IMR-90 (cell line): Measurements from ENCODE around the gene LRFN2. TPM values are rescaled to one million over a fixed set of nuclear protein-coding genes. Genes with fewer than 3 reads are reported as not detected.

Experiments
- ATAC-seq: fragments of 200-7000 bp; cut with Tn5 transposase; 2 replicates; pipeline ENCODE4 v1.9.1; 2020; ENCODE audit warnings: low read depth, mild to moderate bottlenecking, moderate library complexity
- BruUV-seq: library from RNA; stranded (reverse); fragments of 400-500 nt; replicated peaks from 2 replicates; lab custom pipeline; 2021; lab: Mats Ljungman, UMichigan
- CTCF ChIA-PET: fragments of 300-600 bp; formaldehyde crosslinking; extraction: SDS; loops from one replicate; lab custom pipeline; 2021; ENCODE audit warnings: antibody characterized with exemption; lab: Yijun Ruan, JAX
- POLR2A ChIA-PET: fragments of 300-600 bp; sonication (Branson Sonifier 250); formaldehyde crosslinking; loops from one replicate; lab custom pipeline; 2022; ENCODE audit warnings: antibody characterized with exemption; ENCODE audit not compliant: unreplicated experiment; lab: Charles Lee
- DNase-seq: peaks from one replicate; pipeline ENCODE4 v3.0.0; 2013
- H2AFZ ChIP-seq: replicated peaks from 2 replicates; pipeline ENCODE3; 2013; ENCODE audit warnings: low read length, mild to moderate bottlenecking; ENCODE audit not compliant: poor library complexity
- H2AK5ac ChIP-seq: 2 replicates; pipeline ENCODE4 v1.6.1; 2013; ENCODE audit warnings: low read depth, low read length, inconsistent platforms
- H2AK9ac ChIP-seq: replicated peaks from 2 replicates; pipeline ENCODE3; 2013; ENCODE audit warnings: mild to moderate bottlenecking, low read depth, low read length, moderate library complexity; ENCODE audit not compliant: poor library complexity
- H2BK120ac ChIP-seq: 2 replicates; pipeline ENCODE4 v1.6.1; 2013; ENCODE audit warnings: low read depth, low read length, inconsistent platforms
- H2BK15ac ChIP-seq: 3 replicates; pipeline ENCODE4 v1.6.1; 2013; ENCODE audit warnings: low read depth, low read length, inconsistent platforms
- H2BK20ac ChIP-seq: 2 replicates; pipeline ENCODE4 v1.6.1; 2013; ENCODE audit warnings: low read depth, mild to moderate bottlenecking, inconsistent platforms, low read length, moderate library complexity
- H2BK5ac ChIP-seq: 2 replicates; pipeline ENCODE4 v1.6.1; 2013; ENCODE audit warnings: mild to moderate bottlenecking, low read depth, low read length, inconsistent platforms; ENCODE audit not compliant: poor library complexity, severe bottlenecking
- H3K14ac ChIP-seq: replicated peaks from 2 replicates; pipeline ENCODE4 v1.6.1; 2013; ENCODE audit warnings: low read depth, low read length, inconsistent platforms
- H3K18ac ChIP-seq: 2 replicates; pipeline ENCODE4 v1.6.1; 2013; ENCODE audit warnings: low read depth, low read length, control low read depth
- H3K23ac ChIP-seq: 2 replicates; pipeline ENCODE4 v1.6.1; 2013; ENCODE audit warnings: low read depth, low read length, inconsistent platforms
- H3K27ac ChIP-seq: 2 replicates; pipeline ENCODE4 v1.5.1; 2013; ENCODE audit warnings: mild to moderate bottlenecking, control low read depth, low read length; ENCODE audit not compliant: insufficient read depth
- H3K27me3 ChIP-seq: 2 replicates; pipeline ENCODE4 v1.6.1; 2013; ENCODE audit warnings: low read length; ENCODE audit not compliant: control insufficient read depth, insufficient read depth
- H3K36me3 ChIP-seq: 2 replicates; pipeline ENCODE4 v1.6.1; 2013; ENCODE audit warnings: low read length, mixed read lengths; ENCODE audit not compliant: control insufficient read depth, insufficient read depth
- H3K4ac ChIP-seq: 2 replicates; pipeline ENCODE4 v1.6.1; 2013; ENCODE audit warnings: low read depth, low read length, inconsistent platforms
- H3K4me1 ChIP-seq: 2 replicates; pipeline ENCODE4 v1.6.1; 2013; ENCODE audit warnings: low read length, mixed read lengths; ENCODE audit not compliant: control insufficient read depth, insufficient read depth
- H3K4me2 ChIP-seq: 2 replicates; pipeline ENCODE4 v1.6.1; 2013; ENCODE audit warnings: low read depth, mild to moderate bottlenecking, control low read depth, low read length, moderate library complexity
- H3K4me3 ChIP-seq: 2 replicates; pipeline ENCODE4 v1.5.1; 2013; ENCODE audit warnings: low read depth, mild to moderate bottlenecking, control low read depth, low read length, moderate library complexity; ENCODE audit not compliant: insufficient read depth
- H3K56ac ChIP-seq: 2 replicates; pipeline ENCODE4 v1.6.1; 2013; ENCODE audit warnings: low read length, inconsistent platforms; ENCODE audit not compliant: insufficient read depth; ENCODE audit errors: extremely low read depth
- H3K79me1 ChIP-seq, 2 experiments: 2 replicates each; pipeline ENCODE4 v1.6.1; 2013; ENCODE audit warnings: low read length in 2 of 2, inconsistent platforms in 1 of 2, low read depth in 1 of 2
- H3K9ac ChIP-seq: 2 replicates; pipeline ENCODE4 v1.6.1; 2013; ENCODE audit warnings: low read depth, low read length, control low read depth
- H3K9me1 ChIP-seq: 2 replicates; pipeline ENCODE4 v1.6.1; 2013; ENCODE audit warnings: low read length, inconsistent platforms; ENCODE audit not compliant: insufficient read depth
- H3K9me3 ChIP-seq: 2 replicates; pipeline ENCODE4 v1.6.1; 2013; ENCODE audit warnings: low read length; ENCODE audit not compliant: control insufficient read depth, insufficient read depth
- H4K20me1 ChIP-seq: 2 replicates; pipeline ENCODE4 v1.6.1; 2013; ENCODE audit warnings: low read length, inconsistent platforms; ENCODE audit not compliant: insufficient read depth
- H4K5ac ChIP-seq: 2 replicates; pipeline ENCODE4 v1.6.1; 2013; ENCODE audit warnings: mild to moderate bottlenecking, low read depth, low read length, control low read depth
- H4K8ac ChIP-seq, 2 experiments: 2 replicates each; pipeline ENCODE4 v1.6.1; 2013; ENCODE audit warnings: low read depth in 2 of 2, low read length in 2 of 2, control low read depth in 1 of 2, inconsistent platforms in 1 of 2
- H4K91ac ChIP-seq: 2 replicates; pipeline ENCODE4 v1.6.1; 2013; ENCODE audit warnings: low read depth, low read length, inconsistent platforms; ENCODE audit not compliant: insufficient read depth
- BHLHE40 ChIP-seq: fragments of 150-350 bp; IDR thresholded peaks from 2 replicates; pipeline ENCODE4 v1.6.1; 2016; ENCODE audit warnings: mild to moderate bottlenecking, low read depth, low read length
- CEBPB ChIP-seq: IDR thresholded peaks from 2 replicates; pipeline ENCODE4 v1.6.1; 2012; ENCODE audit warnings: low read depth, low read length, improper control_type of control experiment
- CHD1 ChIP-seq: IDR thresholded peaks from 2 replicates; pipeline ENCODE4 v1.6.1; 2012; ENCODE audit warnings: low read depth, low read length, improper control_type of control experiment
- CTCF ChIP-seq: conservative IDR thresholded peaks from 2 replicates; pipeline ENCODE4 v1.5.1; 2012; ENCODE audit warnings: mild to moderate bottlenecking, low read depth, low read length, improper control_type of control experiment
- ELK1 ChIP-seq: fragments of 150-350 bp; IDR thresholded peaks from 2 replicates; pipeline ENCODE4 v1.6.1; 2016; ENCODE audit warnings: low read depth, mild to moderate bottlenecking, low read length, moderate library complexity, borderline replicate concordance
- FOS ChIP-seq: fragments of 150-350 bp; IDR thresholded peaks from 2 replicates; pipeline ENCODE4 v1.6.1; 2016; ENCODE audit warnings: low read depth, low read length
- MAFK ChIP-seq: IDR thresholded peaks from 2 replicates; pipeline ENCODE4 v1.6.1; 2012; ENCODE audit warnings: low read depth, low read length, improper control_type of control experiment
- MAZ ChIP-seq: IDR thresholded peaks from 2 replicates; pipeline ENCODE4 v1.6.1; 2012; ENCODE audit warnings: low read depth, mild to moderate bottlenecking, low read length, improper control_type of control experiment, moderate library complexity, borderline replicate concordance
- MXI1 ChIP-seq: IDR thresholded peaks from 2 replicates; pipeline ENCODE4 v1.6.1; 2012; ENCODE audit warnings: low read depth, mild to moderate bottlenecking, low read length, moderate library complexity, borderline replicate concordance
- NFE2L2 ChIP-seq: fragments of 150-350 bp; IDR thresholded peaks from 2 replicates; pipeline ENCODE4 v1.6.1; 2016; ENCODE audit warnings: low read depth, mild to moderate bottlenecking, low read length
- POLR2A ChIP-seq: IDR thresholded peaks from 2 replicates; pipeline ENCODE4 v1.6.1; 2012; ENCODE audit warnings: mild to moderate bottlenecking, low read depth, low read length
- RAD21 ChIP-seq: IDR thresholded peaks from 2 replicates; pipeline ENCODE4 v1.6.1; 2012; ENCODE audit warnings: low read length, improper control_type of control experiment
- RCOR1 ChIP-seq: IDR thresholded peaks from 2 replicates; pipeline ENCODE4 v1.6.1; 2012; ENCODE audit warnings: mild to moderate bottlenecking, low read length, improper control_type of control experiment; ENCODE audit not compliant: insufficient replicate concordance
- RFX5 ChIP-seq: IDR thresholded peaks from 2 replicates; pipeline ENCODE4 v1.8.0; 2012; ENCODE audit warnings: low read depth, mild to moderate bottlenecking, low read length, moderate library complexity
- SMC3 ChIP-seq: fragments of 150-350 bp; IDR thresholded peaks from 2 replicates; pipeline ENCODE4 v1.6.1; 2016; ENCODE audit warnings: low read depth, mild to moderate bottlenecking, antibody characterized with exemption, low read length, moderate library complexity
- USF2 ChIP-seq: fragments of 150-350 bp; IDR thresholded peaks from 2 replicates; pipeline ENCODE4 v1.6.1; 2017; ENCODE audit warnings: mild to moderate bottlenecking, antibody characterized with exemption, low read length, low read depth
- WGBS, 2 experiments: methylation state at CpG; one replicate each; pipeline versions ENCODE4 v1.1.5 to v1.1.7; 2013; ENCODE audit warnings: missing lambda C conversion rate in 2 of 2; ENCODE audit not compliant: insufficient read length in 1 of 2; ENCODE audit errors: extremely low coverage in 2 of 2; 5-methylcytosine and 5-hydroxymethylcytosine counted together
- dilution Hi-C: fragments of 300-500 bp; cut with HindIII; formaldehyde crosslinking; loops from one replicate; pipeline ENCODE4 v1.14.3; 2018; ENCODE audit warnings: low sequenced_read_pairs; ENCODE audit not compliant: unreplicated experiment
- in situ Hi-C: fragments of 300-500 bp; cut with MboI; formaldehyde crosslinking; loops from 3 replicates; pipeline ENCODE4 v1.14.3; 2019; ENCODE audit warnings: low sequenced_read_pairs, inconsistent platforms, mixed read lengths
- intact Hi-C: fragments of 100-400 bp; cut with micrococcal nuclease; formaldehyde crosslinking; loops from 2 replicates; pipeline ENCODE4 v1.10.0; 2022
- polyA plus RNA-seq, 3 experiments: library from polyadenylated mRNA; depleted of rRNA; stranded (reverse); fragments of >200 nt; gene quantifications; 2 replicates each; pipeline ENCODE4 v1.2.3, GENCODE V29; 2012; ENCODE audit warnings: low replicate concordance in 1 of 3
- total RNA-seq: library from RNA; depleted of rRNA; stranded (reverse); fragments of >200 nt; gene quantifications from 2 replicates; pipeline ENCODE4 v1.2.3, GENCODE V29; 2012

LRFN2 gene
- total and polyA plus RNA-seq, 2 of the 4 experiments (the other 2 are of a cell fraction), result not detected

GRCh38 chr6:40543776-40544175 lies 43.4 kb downstream of the LRFN2 start:
- H3K14ac ChIP-seq, result no peak overlapping the region
- no peak overlapping the region for H3K18ac ChIP-seq
- H3K9me1 ChIP-seq, result no peaks in the 10 kb centered on the region
- BruUV-seq, result no TSS peak
- H2BK5ac ChIP-seq, result no peak overlapping the region
- H2AK9ac ChIP-seq, result no peak overlapping the region
- no peak overlapping the region for H2BK15ac ChIP-seq
- H3K9ac ChIP-seq, result no peak overlapping the region
- H3K4ac ChIP-seq, result no peak overlapping the region
- no peak overlapping the region for H2AK5ac ChIP-seq
- peak overlapping the region; percentile 29 for H2AFZ ChIP-seq
- no peaks in the 10 kb centered on the region for H3K36me3 ChIP-seq
- no peak for TF ChIP-seq MXI1
- TF ChIP-seq MAZ, result no peak
- TF ChIP-seq ELK1, result no peak
- no peak for TF ChIP-seq NFE2L2
- TF ChIP-seq CEBPB, result no peak
- no peak for TF ChIP-seq SMC3
- TF ChIP-seq POLR2A, result no peak
- no peak for TF ChIP-seq RCOR1
- no peak for TF ChIP-seq CHD1
- TF ChIP-seq MAFK, result no peak
- TF ChIP-seq FOS, result no peak
- TF ChIP-seq BHLHE40, result no peak
- no peak for TF ChIP-seq RFX5
- TF ChIP-seq USF2, result no peak
- TF ChIP-seq CTCF, result no peak
- no peak for TF ChIP-seq RAD21
- H4K8ac ChIP-seq, result no peak overlapping the region
- H3K4me3 ChIP-seq, result no peak overlapping the region
- intact Hi-C loops, result no loop called here
- H3K23ac ChIP-seq, result no peak overlapping the region
- H2BK120ac ChIP-seq, result no peak overlapping the region
- H2BK20ac ChIP-seq, result no peak overlapping the region
- no peaks in the 10 kb centered on the region for H3K9me3 ChIP-seq
- no peaks in the 10 kb centered on the region for H3K4me1 ChIP-seq
- no peak overlapping the region for H4K5ac ChIP-seq
- H3K27me3 ChIP-seq, result no peaks in the 10 kb centered on the region; the same call in 1 of the 2 replicates
- DNase-seq (no peak), ATAC-seq (no peak)
- H3K79me1 ChIP-seq, result no peaks in the 10 kb centered on the region
- in situ Hi-C loops, result no loop called here
- POLR2A ChIA-PET, result no interaction called here
- no peak overlapping the region for H4K91ac ChIP-seq
- H4K20me1 ChIP-seq, result no peaks in the 10 kb centered on the region
- H3K27ac ChIP-seq, result no peak overlapping the region
- no CpG with 5 or more reads among the region's 2 CpGs for WGBS, 2 experiments
- no peak overlapping the region for H3K4me2 ChIP-seq
- H3K56ac ChIP-seq, result no peak overlapping the region
- CTCF ChIA-PET, result no interaction called here
- dilution Hi-C loops, result no loop called here
